Activated T-helper 17 cell treated with anti-CD3 and anti-CD28 coated beads, Interleukin-2, amount 50 U/mL, for 72 hours (primary cell): ENCODE measurements around the gene OR51B4. TPM values are rescaled to one million over a fixed set of nuclear protein-coding genes. Genes with fewer than 3 reads are reported as not detected.
"Not testable (repeated sequence)": the region's sequence is repeated elsewhere in the genome, so short reads cannot be mapped to it uniquely, and the experiment has no call there.

Experiments
- ATAC-seq: fragments of 150-1000 bp; cut with Tn5 transposase; replicated peaks from 2 replicates; pipeline ENCODE4 v1.10.0; 2021; ENCODE audit warnings: mild to moderate bottlenecking, moderate library complexity
- H3K27ac Mint-ChIP-seq: one replicate; pipeline ENCODE4 v1.8.0; 2022; ENCODE audit warnings: mixed read lengths
- H3K27me3 Mint-ChIP-seq: one replicate; pipeline ENCODE4 v1.8.0; 2022; ENCODE audit warnings: mixed read lengths
- H3K36me3 Mint-ChIP-seq: one replicate; pipeline ENCODE4 v1.8.0; 2022; ENCODE audit warnings: low read depth, mild to moderate bottlenecking, mixed read lengths
- H3K4me1 Mint-ChIP-seq: one replicate; pipeline ENCODE4 v1.8.0; 2022; ENCODE audit warnings: mixed read lengths
- H3K4me3 Mint-ChIP-seq: one replicate; pipeline ENCODE4 v1.8.0; 2022; ENCODE audit warnings: mild to moderate bottlenecking, mixed read lengths
- H3K9me3 Mint-ChIP-seq: one replicate; pipeline ENCODE4 v1.8.0; 2022; ENCODE audit warnings: mixed read lengths
- total RNA-seq, 2 donors: library from RNA; stranded (reverse); gene quantifications; one replicate each; pipeline ENCODE4 v1.2.3, GENCODE V29; 2022

OR51B4 gene, protein sequence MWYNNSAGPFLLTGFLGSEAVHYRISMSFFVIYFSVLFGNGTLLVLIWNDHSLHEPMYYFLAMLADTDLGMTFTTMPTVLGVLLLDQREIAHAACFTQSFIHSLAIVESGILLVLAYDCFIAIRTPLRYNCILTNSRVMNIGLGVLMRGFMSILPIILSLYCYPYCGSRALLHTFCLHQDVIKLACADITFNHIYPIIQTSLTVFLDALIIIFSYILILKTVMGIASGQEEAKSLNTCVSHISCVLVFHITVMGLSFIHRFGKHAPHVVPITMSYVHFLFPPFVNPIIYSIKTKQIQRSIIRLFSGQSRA
- not detected for total RNA-seq

- H3K9me3 Mint-ChIP-seq = no peaks in the 10 kb centered on the region
- H3K27ac Mint-ChIP-seq = no peak within 1 kb of the TSS
- no peak within 1 kb of the TSS for H3K4me3 Mint-ChIP-seq
- no peaks in the 10 kb centered on the region for H3K4me1 Mint-ChIP-seq
- no peaks in the 10 kb centered on the region for H3K36me3 Mint-ChIP-seq
- no peak for ATAC-seq
- peaks cover 13% of the 10 kb centered on the region for H3K27me3 Mint-ChIP-seq
Observed at GRCh38 chr11:5301846-5302245, at the start of gene OR51B4. Gene OR51B4 (minus strand): TSS chr11:5301946. CDS start chr11:5301946, 0 bp downstream.

DNA sequence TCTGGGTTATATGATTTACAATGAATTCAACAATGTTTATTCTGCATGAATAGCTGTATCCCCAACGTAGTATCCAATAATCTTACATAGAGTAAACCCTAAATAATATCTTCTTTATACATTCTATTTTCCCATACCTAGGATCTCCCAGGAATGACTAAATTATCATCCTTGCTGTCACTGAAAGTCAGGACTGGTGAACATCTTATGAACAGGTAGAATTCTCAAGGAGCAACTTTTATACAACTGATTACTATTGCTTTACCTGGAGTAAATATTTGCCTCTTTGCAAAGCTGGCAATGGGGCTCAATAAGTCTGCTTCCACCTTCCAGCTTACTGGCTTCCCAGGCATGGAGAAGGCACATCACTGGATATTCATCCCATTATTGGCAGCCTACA lies 49.5 kb upstream of the OR51B4 start, which contains the start of gene OR51B6:
Gene OR51B6, plus strand, starts transcription at position 301 of the 400 bp plus-strand sequence. Its CDS starts 0 bp downstream, at position 301.
- H3K9me3 Mint-ChIP-seq = peaks cover 3% of the 10 kb centered on the region
- H3K4me3 Mint-ChIP-seq = no peak within 1 kb of the TSS
- H3K4me1 Mint-ChIP-seq = no peaks in the 10 kb centered on the region
- H3K27ac Mint-ChIP-seq = no peak within 1 kb of the TSS
- peaks cover 11% of the 10 kb centered on the region for H3K27me3 Mint-ChIP-seq
- no peak for ATAC-seq
- H3K36me3 Mint-ChIP-seq = no peaks in the 10 kb centered on the region

DNA sequence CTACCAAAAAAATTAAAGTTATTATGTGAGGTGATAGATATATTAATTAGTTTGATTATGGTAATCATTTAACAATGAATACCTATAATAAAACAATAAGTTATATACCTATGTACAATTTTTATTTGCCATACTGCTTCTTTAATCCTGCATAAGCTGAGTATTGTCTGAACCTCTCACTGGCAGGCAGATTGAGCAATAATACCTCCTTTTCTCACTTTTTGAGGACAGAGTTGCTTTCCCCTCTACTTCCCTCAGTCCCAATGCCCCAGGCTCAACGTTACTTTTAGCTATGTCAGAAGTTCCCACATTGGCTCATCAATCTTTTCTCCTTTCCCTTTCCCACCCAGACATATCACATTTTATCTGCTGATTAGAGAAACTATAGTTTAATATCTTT lies 47.8 kb upstream of the OR51B4 start:
- H3K27me3 Mint-ChIP-seq = peaks cover 15% of the 10 kb centered on the region
- H3K4me3 Mint-ChIP-seq = no peak overlapping the region
- ATAC-seq = no peak
- no peaks in the 10 kb centered on the region for H3K4me1 Mint-ChIP-seq
- H3K9me3 Mint-ChIP-seq = peaks cover 3% of the 10 kb centered on the region
- H3K36me3 Mint-ChIP-seq = no peaks in the 10 kb centered on the region
- no peak overlapping the region for H3K27ac Mint-ChIP-seq

GRCh38 chr11:5348551-5349194 lies 46.9 kb upstream of the OR51B4 start:
- Mint-ChIP-seq H3K9me3 (peaks cover 3% of the 10 kb centered on the region), H3K36me3 (no peaks in the 10 kb centered on the region), H3K4me3 (no peak overlapping the region), H3K4me1 (no peaks in the 10 kb centered on the region), H3K27me3 (peaks cover 15% of the 10 kb centered on the region), H3K27ac (no peak overlapping the region)
- ATAC-seq = no peak

GRCh38 chr11:5345831-5346230 lies 44.1 kb upstream of the OR51B4 start:
- ATAC-seq = no peak
- Mint-ChIP-seq H3K4me3 (no peak overlapping the region), H3K9me3 (peaks cover 3% of the 10 kb centered on the region), H3K36me3 (no peaks in the 10 kb centered on the region), H3K4me1 (no peaks in the 10 kb centered on the region), H3K27ac (no peak overlapping the region), H3K27me3 (peaks cover 12% of the 10 kb centered on the region)

GRCh38 chr11:5343474-5344335 lies 42.0 kb upstream of the OR51B4 start, which contains the start of gene OR51B5:
Gene OR51B5 (minus strand): TSS chr11:5343524. CDS start chr11:5343524, 0 bp downstream.
- no peak within 1 kb of the TSS for H3K4me3 Mint-ChIP-seq
- no peaks in the 10 kb centered on the region for H3K36me3 Mint-ChIP-seq
- H3K27me3 Mint-ChIP-seq = peaks cover 18% of the 10 kb centered on the region
- no peaks in the 10 kb centered on the region for H3K4me1 Mint-ChIP-seq
- H3K27ac Mint-ChIP-seq = no peak within 1 kb of the TSS
- peaks cover 3% of the 10 kb centered on the region for H3K9me3 Mint-ChIP-seq
- no peak for ATAC-seq

DNA sequence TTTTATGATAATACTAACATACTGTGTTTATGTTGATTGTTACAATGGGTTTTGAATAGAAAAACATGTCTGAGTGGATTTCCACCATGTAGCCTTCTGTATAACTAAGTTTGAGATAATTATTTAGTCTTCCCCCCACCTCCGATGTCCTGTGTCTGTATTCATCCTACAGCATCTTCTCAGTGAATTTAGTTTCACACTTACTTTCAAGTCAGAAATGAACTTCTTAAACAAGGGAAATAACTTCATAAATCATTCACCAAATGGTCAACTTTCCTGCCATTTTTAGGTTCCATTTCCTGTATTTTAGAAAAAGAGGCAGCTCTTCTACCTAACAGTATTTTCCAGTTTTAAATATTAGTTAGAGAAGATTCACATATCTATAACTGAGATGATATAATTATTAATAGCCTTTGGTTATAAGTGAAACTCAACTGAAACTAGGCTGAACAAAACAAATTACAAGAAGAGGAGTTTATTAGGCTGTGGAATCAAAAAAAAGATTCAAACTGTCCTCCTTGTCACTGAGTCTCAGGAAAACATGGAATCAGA lies 38.1 kb upstream of the OR51B4 start:
- no peak for ATAC-seq
- Mint-ChIP-seq H3K4me1 (no peaks in the 10 kb centered on the region), H3K36me3 (no peaks in the 10 kb centered on the region), H3K27ac (no peak overlapping the region), H3K9me3 (no peaks in the 10 kb centered on the region), H3K4me3 (no peak overlapping the region), H3K27me3 (peaks cover 13% of the 10 kb centered on the region)

DNA sequence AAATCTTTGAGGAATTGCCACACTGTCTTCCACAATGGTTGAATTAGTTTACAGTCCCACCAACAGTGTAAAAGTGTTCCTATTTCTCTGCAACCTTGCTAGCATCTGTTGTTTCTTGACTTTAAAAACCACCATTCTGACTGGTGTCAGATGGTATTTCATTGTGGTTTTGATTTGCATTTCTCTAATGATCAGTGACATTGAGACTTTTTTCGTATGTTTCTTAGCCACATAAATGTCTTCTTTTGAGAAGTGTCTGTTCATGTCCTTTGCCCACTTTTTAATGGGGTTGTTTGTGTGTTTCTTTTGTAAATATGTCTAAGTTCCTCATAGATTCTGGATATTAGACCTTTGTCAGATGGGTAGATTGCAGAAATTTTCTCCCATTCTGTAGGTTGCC lies 35.5 kb upstream of the OR51B4 start:
- H3K27ac Mint-ChIP-seq, ATAC-seq, H3K4me1 Mint-ChIP-seq, H3K9me3 Mint-ChIP-seq, H3K36me3 Mint-ChIP-seq, H3K27me3 Mint-ChIP-seq, H3K4me3 Mint-ChIP-seq: not testable (repeated sequence)

DNA sequence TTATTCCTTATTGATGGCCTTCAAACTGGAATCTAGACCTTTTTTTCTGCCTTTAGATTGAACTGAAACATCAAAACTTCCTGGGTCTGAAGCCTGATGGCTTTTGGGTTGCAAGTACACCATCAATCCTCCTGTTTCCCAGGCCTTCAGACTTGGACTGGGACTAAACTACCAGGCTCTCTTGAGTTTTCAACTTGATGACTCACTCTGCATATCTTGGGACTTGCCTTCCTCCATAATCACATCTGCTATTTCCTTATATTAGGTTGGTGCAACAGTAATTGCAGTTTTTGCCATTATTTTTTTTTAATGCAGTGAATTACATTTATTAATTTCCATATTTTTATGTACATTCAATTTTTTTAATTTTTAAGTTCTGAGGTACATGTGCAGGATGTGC lies 34.6 kb upstream of the OR51B4 start:
- no peaks in the 10 kb centered on the region for H3K4me1 Mint-ChIP-seq

GRCh38 chr11:5335170-5335569 lies 33.4 kb upstream of the OR51B4 start:
- Mint-ChIP-seq H3K4me3 (no peak overlapping the region), H3K4me1 (no peaks in the 10 kb centered on the region), H3K27ac (no peak overlapping the region), H3K9me3 (no peaks in the 10 kb centered on the region), H3K36me3 (no peaks in the 10 kb centered on the region), H3K27me3 (peaks cover 8% of the 10 kb centered on the region)
- no peak for ATAC-seq

More for the DNA sequence above, 34.6 kb upstream of the OR51B4 start:
- H3K4me3 Mint-ChIP-seq = no peak overlapping the region
- H3K36me3 Mint-ChIP-seq = no peaks in the 10 kb centered on the region
- H3K9me3 Mint-ChIP-seq = no peaks in the 10 kb centered on the region
- H3K27ac Mint-ChIP-seq = no peak overlapping the region
- peaks cover 8% of the 10 kb centered on the region for H3K27me3 Mint-ChIP-seq
- ATAC-seq = no peak

GRCh38 chr11:5324197-5324596 lies 22.5 kb upstream of the OR51B4 start, which contains the start of gene OR51B2:
Gene OR51B2 (minus strand): TSS chr11:5324297. CDS start chr11:5324297, 0 bp downstream.
- no peaks in the 10 kb centered on the region for H3K9me3 Mint-ChIP-seq
- no peak within 1 kb of the TSS for H3K4me3 Mint-ChIP-seq
- no peaks in the 10 kb centered on the region for H3K4me1 Mint-ChIP-seq
- H3K27ac Mint-ChIP-seq = no peak within 1 kb of the TSS
- H3K36me3 Mint-ChIP-seq = no peaks in the 10 kb centered on the region
- ATAC-seq = no peak
- H3K27me3 Mint-ChIP-seq = peaks cover 3% of the 10 kb centered on the region

- Mint-ChIP-seq H3K27ac (no peak overlapping the region), H3K27me3 (peaks cover 3% of the 10 kb centered on the region), H3K9me3 (no peaks in the 10 kb centered on the region), H3K4me1 (no peaks in the 10 kb centered on the region), H3K4me3 (no peak overlapping the region), H3K36me3 (no peaks in the 10 kb centered on the region)
- ATAC-seq = no peak
Observed at GRCh38 chr11:5317292-5317691, 15.5 kb upstream of the OR51B4 start.

DNA sequence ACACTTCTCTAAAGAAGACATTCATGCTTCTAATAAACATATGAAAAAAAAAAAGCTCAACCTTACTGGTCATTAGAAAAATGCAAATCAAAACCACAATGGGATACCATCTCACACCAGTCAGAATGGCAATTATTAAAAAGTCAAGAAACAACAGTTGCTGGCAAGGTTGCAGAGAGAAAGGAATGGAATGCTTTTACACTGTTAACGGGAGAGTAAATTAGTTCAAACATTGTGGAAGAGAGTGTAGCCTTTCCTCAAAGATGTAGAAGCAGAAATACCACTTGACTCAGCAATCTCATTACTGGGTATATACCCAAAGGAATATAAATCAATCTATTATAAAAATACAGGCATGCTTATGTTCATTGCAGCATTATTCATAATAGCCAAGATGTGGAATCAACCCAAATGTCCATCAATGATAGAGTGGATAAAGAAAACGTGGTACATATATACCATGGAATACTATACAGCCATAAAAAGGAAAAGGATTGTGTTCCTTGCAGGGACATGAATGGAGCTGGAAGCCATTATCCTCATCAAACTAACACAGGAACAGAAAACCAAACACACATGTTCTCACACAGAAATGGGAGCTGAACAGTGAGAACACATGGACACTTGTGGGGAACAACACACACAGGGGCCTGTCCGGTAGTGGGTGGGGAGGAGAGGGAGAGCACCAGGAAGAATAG lies 11.7 kb upstream of the OR51B4 start:
- H3K27ac Mint-ChIP-seq, H3K4me1 Mint-ChIP-seq, H3K36me3 Mint-ChIP-seq, H3K9me3 Mint-ChIP-seq, H3K4me3 Mint-ChIP-seq, ATAC-seq, H3K27me3 Mint-ChIP-seq: not testable (repeated sequence)

GRCh38 chr11:5310423-5310822 lies 8.7 kb upstream of the OR51B4 start:
- Mint-ChIP-seq H3K36me3 (no peaks in the 10 kb centered on the region), H3K4me1 (no peaks in the 10 kb centered on the region), H3K27ac (no peak overlapping the region), H3K4me3 (no peak overlapping the region), H3K9me3 (no peaks in the 10 kb centered on the region), H3K27me3 (no peaks in the 10 kb centered on the region)
- ATAC-seq = no peak
